Endothelial cell of coronary artery (primary cell): ENCODE results near the gene ZNF662. TPM values are rescaled to one million over a fixed set of nuclear protein-coding genes. Genes with fewer than 3 reads are reported as not detected.

Experiments
- total RNA-seq: library from RNA; depleted of rRNA; stranded (reverse); fragments of >200 nt; gene quantifications from 2 replicates; pipeline ENCODE4 v1.2.3, GENCODE V29; 2014

Gene ZNF662
- total RNA-seq = 0.36 and 1.6 TPM in 2 replicates

DNA sequence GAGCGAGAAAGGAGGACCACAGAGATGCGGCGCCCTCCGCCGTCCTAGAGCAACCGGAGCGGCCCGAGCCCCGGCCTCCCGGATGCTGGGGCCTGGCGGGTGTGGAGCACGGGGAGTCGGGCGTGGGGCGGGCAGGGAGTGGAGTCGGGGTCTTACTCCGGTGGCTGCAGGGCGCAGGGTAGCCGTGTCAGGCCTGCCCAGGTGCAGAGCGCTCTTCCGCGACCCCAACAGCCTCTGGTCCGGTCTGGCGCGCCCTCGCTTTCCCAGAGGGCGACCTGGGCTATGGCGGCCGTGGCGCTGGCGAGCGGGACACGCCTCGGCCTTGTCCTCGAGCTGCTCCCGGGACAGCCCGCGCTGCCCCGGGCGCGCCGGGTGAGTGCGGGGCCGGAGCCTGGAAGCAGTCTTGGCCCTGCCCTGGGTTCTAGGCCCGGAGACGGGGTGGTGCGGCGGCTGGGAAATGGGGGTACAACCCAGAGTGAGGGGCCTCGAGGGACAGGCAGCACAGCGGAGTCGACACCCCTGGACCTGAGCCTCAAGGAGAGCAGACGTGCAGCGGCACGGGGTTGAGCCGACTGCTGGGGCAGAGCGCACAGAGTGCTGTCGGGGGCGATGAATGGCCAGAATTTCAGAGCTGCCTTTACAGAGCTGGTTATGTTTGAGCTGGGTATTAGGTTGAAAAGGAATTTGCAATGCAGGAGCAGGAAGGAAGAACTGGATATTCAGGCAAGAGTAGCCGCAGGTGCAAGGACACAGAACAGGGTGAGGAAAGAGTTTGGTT is at the start of gene ZNF662:
Gene ZNF662, plus strand, starts transcription at position 73 of the 778 bp plus-strand sequence. CDS start 1,973 bp downstream, outside the sequence.

DNA sequence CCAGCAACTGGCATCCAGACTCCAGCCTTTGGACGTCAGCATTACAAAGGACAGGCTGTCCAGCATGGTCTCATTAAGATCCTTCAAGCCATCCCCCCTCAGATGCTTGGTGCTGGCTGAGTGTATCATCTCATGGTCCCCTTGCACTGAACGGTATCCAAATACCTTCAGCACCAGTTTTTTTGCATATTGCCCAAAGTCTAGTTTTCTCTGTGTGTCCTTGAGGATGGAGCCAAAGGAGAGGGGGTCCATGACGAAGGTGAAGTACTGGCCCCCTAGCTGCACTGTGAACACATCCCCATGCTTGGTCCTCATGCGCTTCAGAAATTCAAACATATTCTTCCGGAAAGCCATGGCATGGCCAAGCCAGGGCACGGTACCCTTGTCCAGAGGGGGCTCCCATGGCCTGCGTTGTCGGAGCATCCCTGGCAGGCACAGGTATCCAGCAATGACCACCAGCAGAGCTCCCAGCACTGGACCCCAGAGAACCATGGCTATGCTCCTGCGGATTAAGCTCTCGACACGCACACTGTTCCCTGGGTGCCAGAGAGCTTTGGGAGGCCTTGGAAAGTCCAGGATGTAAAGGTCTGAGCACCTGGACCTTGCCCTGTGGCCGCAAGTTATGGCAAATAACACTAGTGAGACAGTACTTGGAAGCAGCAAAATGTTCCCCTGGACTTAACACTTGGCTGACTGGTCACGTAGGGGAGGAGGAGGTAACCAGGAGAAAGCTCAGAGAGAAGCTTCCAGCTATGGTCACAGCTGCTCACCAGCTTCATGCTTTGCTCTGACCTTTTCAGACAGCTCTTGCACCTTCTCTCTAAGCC is 30.4 kb upstream of the ZNF662 start, which contains the start of gene CYP8B1:
Gene CYP8B1, minus strand, starts transcription at position 555 of the 827 bp plus-strand sequence. Its CDS starts 63 bp downstream, at position 492.

Other genes starting within 250 kb of the ZNF662 start
- not detected in 2 replicates for gene KLHL40, start 220.6 kb upstream of the ZNF662 start, total RNA-seq
- not detected in 2 replicates for gene HHATL, start 203.3 kb upstream of the ZNF662 start, total RNA-seq
- gene CCDC13, start 132.9 kb upstream of the ZNF662 start, total RNA-seq = 0.38 and 0.54 TPM in 2 replicates
- 109 and 125 TPM in 2 replicates for gene HIGD1A, start 101.7 kb upstream of the ZNF662 start, total RNA-seq
- 0.18 TPM in 1 of 2 replicates, not detected in the other for gene ACKR2, start 96.7 kb upstream of the ZNF662 start, total RNA-seq
- gene CYP8B1, start 30.3 kb upstream of the ZNF662 start, total RNA-seq = not detected in 2 replicates
- gene GASK1A, start 73.2 kb downstream of the ZNF662 start, total RNA-seq = 0.38 TPM in 1 of 2 replicates, not detected in the other
- gene POMGNT2, start 199.9 kb downstream of the ZNF662 start, total RNA-seq = 4.9 and 6.6 TPM in 2 replicates